KG1 (cell line): ENCODE results near the gene TMEM54.
"Not testable (repeated sequence)": the region's sequence is repeated elsewhere in the genome, so short reads cannot be mapped to it uniquely, and the experiment has no call there.

ENCODE experiments used
- DNase-seq: peaks from one replicate; lab custom pipeline; 2025; lab: John Stamatoyannopoulos, UW

Gene TMEM54

GRCh38 chr1:32918179-32918578 lies 17.0 kb upstream of the TMEM54 start:
- DNase-seq, result no peak

- DNase-seq, result no peak
Measured at GRCh38 chr1:32917521-32917920, 16.3 kb upstream of the TMEM54 start.

- DNase-seq, result no peak
Measured at GRCh38 chr1:32915766-32916706, 14.8 kb upstream of the TMEM54 start.

- DNase-seq, result no peak
Measured at GRCh38 chr1:32910319-32910718, 9.1 kb upstream of the TMEM54 start.

- DNase-seq, result no peak
Measured at GRCh38 chr1:32907435-32907834, 6.2 kb upstream of the TMEM54 start.

- DNase-seq, result no peak
Measured at GRCh38 chr1:32906654-32907053, 5.5 kb upstream of the TMEM54 start.

- not testable (repeated sequence) for DNase-seq
Measured at GRCh38 chr1:32905588-32905987, 4.4 kb upstream of the TMEM54 start.

- DNase-seq, result no peak
Measured at GRCh38 chr1:32904797-32905196, 3.6 kb upstream of the TMEM54 start.

- no peak for DNase-seq
Measured at GRCh38 chr1:32903991-32904785, 3.0 kb upstream of the TMEM54 start.

- no peak for DNase-seq
Measured at GRCh38 chr1:32902535-32902920, 1.3 kb upstream of the TMEM54 start.

GRCh38 chr1:32901823-32902534 lies 790 bp upstream of the TMEM54 start:
- no peak for DNase-seq

GRCh38 chr1:32900371-32900955 lies 726 bp downstream of the TMEM54 start:
- no peak for DNase-seq

- no peak for DNase-seq
Measured at GRCh38 chr1:32899586-32900296, 1.4 kb downstream of the TMEM54 start.

GRCh38 chr1:32898958-32899357 lies 2.2 kb downstream of the TMEM54 start:
- no peak for DNase-seq

- DNase-seq, result no peak
Measured at GRCh38 chr1:32898056-32898455, 3.1 kb downstream of the TMEM54 start.

GRCh38 chr1:32897082-32898049 lies 3.8 kb downstream of the TMEM54 start:
- no peak for DNase-seq

GRCh38 chr1:32896451-32896850 lies 4.7 kb downstream of the TMEM54 start:
- no peak for DNase-seq

- no peak for DNase-seq
Measured at GRCh38 chr1:32895325-32896215, 5.6 kb downstream of the TMEM54 start.

- no peak for DNase-seq
Measured at GRCh38 chr1:32894681-32895080, 6.5 kb downstream of the TMEM54 start.
